ENCODE results near the gene INPP5A.

INPP5A gene

DNA sequence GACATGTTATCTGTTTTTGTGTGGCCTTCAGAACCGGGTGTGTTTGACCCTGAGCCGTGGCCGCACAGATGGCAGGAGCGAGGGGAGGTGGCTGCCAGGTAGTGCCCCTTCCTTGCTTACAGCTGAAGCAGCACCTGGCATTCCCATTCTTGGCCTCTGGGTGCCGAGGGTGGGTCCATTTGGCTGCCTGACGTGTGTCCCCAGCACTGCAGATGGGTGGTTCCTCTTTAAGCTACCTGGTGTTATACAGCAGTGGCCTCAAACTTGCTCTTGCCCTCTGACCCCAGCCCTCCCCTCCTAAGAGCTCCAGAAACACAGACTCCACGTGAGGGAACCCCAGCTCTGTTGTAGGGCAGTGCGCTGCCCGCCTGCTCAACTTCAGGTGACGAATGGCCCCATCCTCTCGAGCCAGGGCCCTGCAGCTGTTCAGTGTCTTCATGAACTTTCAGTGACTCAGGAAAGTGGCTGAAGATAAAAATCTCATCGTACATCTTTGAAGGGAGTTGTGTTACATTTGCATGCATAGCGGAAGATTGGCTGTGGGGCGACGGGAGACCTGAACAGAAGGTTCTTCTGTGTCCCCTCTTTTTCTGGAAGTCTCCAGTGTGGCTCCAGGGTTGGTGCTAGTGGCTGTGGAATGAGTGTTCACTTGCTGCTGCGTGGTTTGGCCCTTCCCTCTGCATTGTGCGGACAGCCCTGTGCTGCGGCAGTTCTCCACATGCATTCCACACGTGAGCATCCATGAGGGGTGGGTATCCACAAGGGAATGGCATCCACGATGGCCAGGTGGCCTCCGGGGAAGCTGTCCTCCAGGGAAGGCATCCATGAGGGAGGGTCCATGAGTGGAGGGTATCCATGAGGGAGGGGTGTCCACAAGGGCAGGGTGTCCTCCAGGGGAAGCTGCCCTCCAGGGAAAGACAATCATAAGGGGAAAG is 91.6 kb downstream of the INPP5A start:
- TF ChIP-seq, protein P1, sequence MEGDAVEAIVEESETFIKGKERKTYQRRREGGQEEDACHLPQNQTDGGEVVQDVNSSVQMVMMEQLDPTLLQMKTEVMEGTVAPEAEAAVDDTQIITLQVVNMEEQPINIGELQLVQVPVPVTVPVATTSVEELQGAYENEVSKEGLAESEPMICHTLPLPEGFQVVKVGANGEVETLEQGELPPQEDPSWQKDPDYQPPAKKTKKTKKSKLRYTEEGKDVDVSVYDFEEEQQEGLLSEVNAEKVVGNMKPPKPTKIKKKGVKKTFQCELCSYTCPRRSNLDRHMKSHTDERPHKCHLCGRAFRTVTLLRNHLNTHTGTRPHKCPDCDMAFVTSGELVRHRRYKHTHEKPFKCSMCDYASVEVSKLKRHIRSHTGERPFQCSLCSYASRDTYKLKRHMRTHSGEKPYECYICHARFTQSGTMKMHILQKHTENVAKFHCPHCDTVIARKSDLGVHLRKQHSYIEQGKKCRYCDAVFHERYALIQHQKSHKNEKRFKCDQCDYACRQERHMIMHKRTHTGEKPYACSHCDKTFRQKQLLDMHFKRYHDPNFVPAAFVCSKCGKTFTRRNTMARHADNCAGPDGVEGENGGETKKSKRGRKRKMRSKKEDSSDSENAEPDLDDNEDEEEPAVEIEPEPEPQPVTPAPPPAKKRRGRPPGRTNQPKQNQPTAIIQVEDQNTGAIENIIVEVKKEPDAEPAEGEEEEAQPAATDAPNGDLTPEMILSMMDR (conservative IDR thresholded peaks at IDR 0.05), result no peak
- H3K27ac ChIP-seq, result no peak overlapping the region

DNA sequence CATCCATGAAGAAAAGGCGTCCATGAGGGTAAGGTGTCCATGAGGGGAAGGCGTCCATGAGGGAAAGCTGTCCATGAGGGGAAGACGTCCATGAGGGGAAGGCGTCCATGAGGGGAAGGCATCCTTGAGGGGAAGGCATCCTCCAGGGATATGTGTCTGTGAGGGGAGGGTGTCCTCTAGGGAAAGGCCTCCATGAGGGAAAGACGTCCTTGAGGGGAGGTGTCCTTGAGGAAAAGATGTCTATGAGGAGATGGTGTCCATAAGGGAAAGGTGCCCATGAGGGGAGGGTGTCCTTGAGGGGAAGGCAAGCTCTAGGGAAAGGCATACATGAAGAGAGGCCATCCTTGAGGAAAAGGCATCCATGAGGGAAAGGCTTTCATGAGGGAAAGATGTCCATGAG is 92.6 kb downstream of the INPP5A start:
- TF ChIP-seq, protein P1 (conservative IDR thresholded peaks at IDR 0.05), result no peak
- H3K27ac ChIP-seq, result no peak overlapping the region

DNA sequence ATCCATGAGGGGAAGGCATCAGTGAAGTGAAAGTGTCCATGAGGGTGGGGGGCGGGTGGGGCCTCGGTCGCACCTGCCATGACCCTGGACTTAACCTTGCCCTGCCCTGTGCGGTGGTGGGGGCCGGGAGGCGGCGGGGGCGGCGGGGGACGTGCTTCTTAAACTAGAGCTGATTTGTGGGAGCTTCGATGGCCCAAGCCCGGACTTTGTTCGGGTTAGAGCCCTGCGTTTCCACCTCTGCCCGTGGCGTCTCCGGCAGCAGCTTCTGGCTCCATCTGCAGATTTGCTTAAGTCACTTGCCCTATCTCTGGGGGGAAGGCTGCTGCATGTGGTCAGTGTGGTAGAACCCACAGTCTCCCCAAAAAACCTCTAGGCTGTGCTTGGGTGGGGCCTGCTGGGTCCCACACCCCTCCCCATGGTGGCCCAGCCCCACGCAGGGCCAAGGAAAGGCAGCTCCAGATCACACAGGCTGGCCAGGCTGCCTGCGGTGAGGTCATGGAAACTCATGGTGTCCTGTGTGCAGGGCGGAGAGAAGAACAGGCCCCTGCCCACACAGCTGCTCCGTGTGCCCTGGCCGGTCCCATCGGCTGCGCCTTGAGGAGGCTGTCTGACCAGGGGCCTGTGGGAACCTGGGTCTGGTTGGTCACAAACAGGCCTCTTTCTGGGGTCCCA is 93.2 kb downstream of the INPP5A start:
- TF ChIP-seq, protein P1 (conservative IDR thresholded peaks at IDR 0.05), result no peak
- no peak overlapping the region for H3K27ac ChIP-seq

DNA sequence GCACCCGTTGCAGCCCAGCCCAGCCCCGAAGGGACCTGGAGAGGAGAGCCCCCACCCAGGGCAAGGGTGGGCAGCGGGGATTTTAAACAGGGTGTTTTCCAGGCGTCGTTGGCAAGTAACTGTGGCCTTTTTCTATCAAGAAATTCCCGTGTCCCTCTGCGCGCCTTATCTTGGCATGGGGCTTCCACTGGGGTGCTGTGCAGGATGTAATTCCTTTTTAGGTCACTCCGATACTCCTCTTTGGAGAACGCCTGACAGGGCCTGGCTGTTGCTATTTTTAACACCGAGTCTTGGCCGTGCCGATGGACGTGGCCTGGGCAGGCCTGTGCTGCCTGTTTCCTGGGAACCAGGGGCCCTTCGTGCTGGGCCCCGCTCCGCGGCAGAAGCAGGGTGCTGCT is 93.8 kb downstream of the INPP5A start:
- TF ChIP-seq, protein P1 (conservative IDR thresholded peaks at IDR 0.05), result no peak
- H3K27ac ChIP-seq, result no peak overlapping the region

DNA sequence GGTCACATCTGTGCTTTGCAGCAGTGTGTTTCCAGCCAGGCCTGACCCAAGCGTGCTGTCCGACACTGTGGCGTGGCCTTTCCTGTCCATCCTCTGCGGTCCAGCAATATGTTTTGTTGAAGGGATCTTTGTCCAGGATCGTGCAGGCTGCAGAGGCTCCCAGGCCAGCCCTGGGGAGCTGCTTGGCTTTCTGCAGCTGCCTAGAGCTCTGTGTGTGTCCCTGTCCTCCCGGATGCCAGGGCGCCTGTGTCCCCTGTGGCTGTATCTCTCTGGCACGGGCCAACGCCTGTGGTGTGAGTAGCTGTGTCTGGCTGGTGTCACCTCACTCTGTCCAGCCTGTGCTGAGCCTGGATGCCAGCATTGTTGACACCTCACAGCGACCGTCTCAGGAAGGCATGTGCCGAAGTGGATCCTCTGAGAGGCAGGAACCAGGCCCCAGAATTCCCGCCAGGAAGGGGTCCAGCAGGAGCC is 94.5 kb downstream of the INPP5A start:
- H3K27ac ChIP-seq, result no peak overlapping the region
- TF ChIP-seq, protein P1 (conservative IDR thresholded peaks at IDR 0.05), result no peak

DNA sequence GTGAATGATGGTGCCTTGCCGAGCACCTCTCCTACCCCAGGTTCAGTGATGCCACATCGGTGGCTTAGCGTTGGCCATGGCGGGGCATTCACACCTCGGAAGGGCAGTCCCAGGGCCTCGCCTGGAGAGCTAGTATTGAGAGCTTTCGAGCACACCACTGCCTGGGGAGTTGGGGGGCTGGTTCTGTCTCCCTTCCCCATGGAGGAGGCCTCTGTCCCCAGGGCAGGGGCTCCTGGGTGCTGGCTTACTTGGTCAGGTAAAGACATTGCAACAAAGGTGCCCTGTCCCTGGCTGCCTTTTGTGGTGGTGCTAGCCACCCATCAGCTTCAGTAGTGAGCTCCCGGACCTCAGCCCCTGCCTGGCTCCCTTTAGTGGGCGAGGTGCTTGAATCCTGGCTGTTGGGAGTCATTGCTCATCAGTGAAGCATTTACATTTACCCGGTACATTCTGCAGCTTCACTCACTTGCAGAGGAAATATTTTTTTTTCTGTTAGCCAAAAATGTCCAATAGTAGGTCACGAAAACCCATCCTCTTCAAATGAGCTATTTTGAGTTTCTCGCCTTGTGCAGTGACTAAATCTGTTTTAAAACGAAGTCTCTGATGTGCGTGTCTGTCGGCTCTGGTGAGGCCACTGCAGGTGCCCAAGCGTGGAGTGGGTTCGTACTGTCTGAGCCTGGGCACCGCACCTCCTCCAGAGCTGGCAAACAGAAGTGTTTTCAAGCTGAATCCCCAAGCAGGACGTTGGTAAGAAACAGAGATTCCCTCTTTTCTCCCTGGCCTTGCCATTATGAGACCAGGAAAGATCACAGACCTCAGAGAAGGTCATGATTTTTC is 95.5 kb downstream of the INPP5A start:
- H3K27ac ChIP-seq, result no peak overlapping the region
- TF ChIP-seq, protein P1 (conservative IDR thresholded peaks at IDR 0.05), result no peak

Measured in VCaP (cell line).